Neuronal stem cell (in vitro differentiated cells): ENCODE results near the gene ZBTB1.

ENCODE experiments used
- DNase-seq: peaks from one replicate; pipeline ENCODE4 v3.0.0-alpha.2; 2013; ENCODE audit warnings: low spot score
- H2AFZ ChIP-seq: one replicate; pipeline ENCODE4 v1.6.1; 2013; ENCODE audit warnings: mild to moderate bottlenecking, low read length, inconsistent platforms
- H2AK5ac ChIP-seq: 2 replicates; pipeline ENCODE4 v1.6.1; 2013; ENCODE audit warnings: low read depth, mild to moderate bottlenecking, inconsistent platforms, low read length, moderate library complexity, mixed read lengths
- H2BK120ac ChIP-seq: 2 replicates; pipeline ENCODE4 v1.6.1; 2013; ENCODE audit warnings: low read depth, mild to moderate bottlenecking, inconsistent platforms, low read length, moderate library complexity, mixed read lengths
- H2BK12ac ChIP-seq: one replicate; pipeline ENCODE4 v1.6.1; 2013; ENCODE audit warnings: low read length, inconsistent platforms
- H2BK15ac ChIP-seq: 2 replicates; pipeline ENCODE4 v1.6.1; 2013; ENCODE audit warnings: mild to moderate bottlenecking, low read length, inconsistent platforms, mixed read lengths
- H2BK5ac ChIP-seq: one replicate; pipeline ENCODE4 v1.6.1; 2013; ENCODE audit warnings: inconsistent platforms, mild to moderate bottlenecking, low read length, moderate library complexity
- H3K14ac ChIP-seq: one replicate; pipeline ENCODE4 v1.6.1; 2013; ENCODE audit warnings: low read length, inconsistent platforms
- H3K18ac ChIP-seq: 2 replicates; pipeline ENCODE4 v1.6.1; 2013; ENCODE audit warnings: low read length, inconsistent platforms
- H3K23ac ChIP-seq: 2 replicates; pipeline ENCODE4 v1.6.1; 2013; ENCODE audit warnings: low read depth, mild to moderate bottlenecking, mixed read lengths, low read length, inconsistent platforms; ENCODE audit not compliant: poor library complexity
- H3K27ac ChIP-seq: replicated peaks from 3 replicates; pipeline ENCODE4 v1.5.1; 2013; ENCODE audit warnings: low read length, inconsistent platforms
- H3K27me3 ChIP-seq, 3 experiments: 2 replicates each; pipeline ENCODE4 v1.6.1; 2013; ENCODE audit warnings: low read length in 3 of 3, mild to moderate bottlenecking in 2 of 3, inconsistent platforms in 1 of 3, low read depth in 1 of 3, mixed read lengths in 1 of 3, moderate library complexity in 1 of 3; ENCODE audit not compliant: control insufficient read depth in 3 of 3, insufficient read depth in 3 of 3
- H3K36me3 ChIP-seq, 2 donors: replicated peaks in 1 of 2; 2 replicates each; pipeline ENCODE4 v1.6.1; 2013; ENCODE audit warnings: low read length in 2 of 2; ENCODE audit not compliant: control insufficient read depth in 2 of 2, insufficient read depth in 2 of 2
- H3K4ac ChIP-seq: 2 replicates; pipeline ENCODE4 v1.6.1; 2013; ENCODE audit warnings: inconsistent platforms, mild to moderate bottlenecking, low read length, moderate library complexity
- H3K4me1 ChIP-seq, 2 donors: 1 replicate in 1 of 2; 2 replicates in 1 of 2; pipeline ENCODE4 v1.6.1; 2013; ENCODE audit warnings: low read length in 2 of 2, low read depth in 1 of 2; ENCODE audit not compliant: control insufficient read depth in 2 of 2, insufficient read depth in 1 of 2
- H3K4me2 ChIP-seq: one replicate; pipeline ENCODE4 v1.6.1; 2013; ENCODE audit warnings: mild to moderate bottlenecking, low read length, inconsistent platforms; ENCODE audit not compliant: insufficient read depth, poor library complexity, severe bottlenecking
- H3K4me3 ChIP-seq, 2 donors: 2 replicates each; pipeline ENCODE4 v1.5.1; 2013; ENCODE audit warnings: low read length in 2 of 2, mild to moderate bottlenecking in 2 of 2, inconsistent platforms in 1 of 2, moderate library complexity in 1 of 2
- H3K79me1 ChIP-seq: one replicate; pipeline ENCODE4 v1.6.1; 2013; ENCODE audit warnings: low read depth, mild to moderate bottlenecking, inconsistent platforms, low read length, moderate library complexity
- H3K9ac ChIP-seq: one replicate; pipeline ENCODE4 v1.6.1; 2013; ENCODE audit warnings: mild to moderate bottlenecking, low read depth, low read length, inconsistent platforms; ENCODE audit not compliant: poor library complexity
- H3K9me3 ChIP-seq, 2 donors: replicated peaks in 1 of 2; 2 replicates each; pipeline versions ENCODE3 to v1.6.1; 2013; ENCODE audit warnings: low read length in 2 of 2, mild to moderate bottlenecking in 2 of 2, inconsistent platforms in 1 of 2, low read depth in 1 of 2, mixed read lengths in 1 of 2, moderate library complexity in 1 of 2; ENCODE audit not compliant: control insufficient read depth in 2 of 2, insufficient read depth in 1 of 2
- H4K8ac ChIP-seq: one replicate; pipeline ENCODE4 v1.6.1; 2013; ENCODE audit warnings: low read depth, mild to moderate bottlenecking, inconsistent platforms, low read length, moderate library complexity
- H4K91ac ChIP-seq: one replicate; pipeline ENCODE4 v1.6.1; 2013; ENCODE audit warnings: low read length, low read depth, mild to moderate bottlenecking, inconsistent platforms; ENCODE audit not compliant: poor library complexity
- WGBS, 2 donors: extraction: QIAGEN DNeasy Blood & Tissue Kit; methylation state at CpG; one replicate each; pipeline ENCODE4 v1.1.7; 2013; ENCODE audit warnings: missing lambda C conversion rate in 2 of 2, mixed read lengths in 1 of 2; ENCODE audit not compliant: insufficient read length in 2 of 2, insufficient replicate concordance in 1 of 2; ENCODE audit errors: extremely low coverage in 2 of 2; 5-methylcytosine and 5-hydroxymethylcytosine counted together

ZBTB1 gene

DNA sequence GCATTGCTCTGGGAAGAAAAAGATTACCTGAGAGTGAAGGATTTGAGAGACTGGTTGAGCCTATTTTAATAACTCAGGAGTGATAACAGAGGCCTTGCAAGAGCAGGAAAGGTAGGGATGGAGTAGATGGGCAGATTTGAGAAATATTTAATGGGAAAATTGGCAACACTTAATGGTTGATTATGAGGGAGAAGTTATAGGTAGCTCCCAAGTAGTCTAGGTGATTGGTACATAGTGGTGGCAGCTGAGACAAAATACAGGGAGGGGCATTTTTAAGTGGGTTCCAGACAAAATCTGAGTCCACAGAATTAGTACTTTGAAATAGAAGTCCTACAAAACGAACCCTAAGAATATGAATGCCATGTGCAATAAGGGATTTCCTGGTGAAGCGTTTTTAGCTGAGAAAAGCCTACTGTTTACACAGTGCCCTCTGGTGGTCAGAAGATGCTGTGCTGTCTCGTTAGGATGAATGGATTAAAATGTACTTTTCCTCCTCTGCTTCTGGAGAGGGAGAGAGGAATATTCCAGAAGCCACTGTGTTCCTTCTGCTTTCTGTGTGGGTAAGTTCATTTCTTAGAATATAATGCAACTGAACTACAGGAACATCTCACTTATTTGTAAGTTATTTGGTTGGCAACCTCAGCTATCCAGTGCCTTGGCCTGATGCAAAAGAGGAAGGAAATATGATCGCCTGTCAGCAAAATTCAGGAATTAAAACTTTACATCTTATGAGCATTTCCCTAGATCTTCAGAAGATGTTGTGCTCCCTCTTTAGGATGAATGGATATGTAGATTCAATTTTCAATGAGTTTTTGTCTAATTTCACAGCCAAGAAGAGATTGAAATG is 6.5 kb downstream of the ZBTB1 start:
- no peak overlapping the region for H3K14ac ChIP-seq
- no peak overlapping the region for H3K18ac ChIP-seq
- no peak overlapping the region for H2BK15ac ChIP-seq
- H3K4me3 ChIP-seq, result no peak overlapping the region
- H3K9me3 ChIP-seq, result no peaks in the 10 kb centered on the region
- H3K27ac ChIP-seq, result no peak overlapping the region
- no peaks in the 10 kb centered on the region for H3K27me3 ChIP-seq
- H3K4me1 ChIP-seq, result peaks cover 2 to 6% of the 10 kb centered on the region in 2 donors
- no peak overlapping the region for H2AK5ac ChIP-seq
- H3K4me2 ChIP-seq, result no peak overlapping the region
- DNase-seq, result peak; percentile 64
- no peak overlapping the region for H4K8ac ChIP-seq
- WGBS, 2 donors, result no CpG with 5 or more reads among the region's 4 CpGs
- no peak overlapping the region for H2AFZ ChIP-seq
- no peak overlapping the region for H2BK12ac ChIP-seq
- no peak overlapping the region for H2BK5ac ChIP-seq
- H4K91ac ChIP-seq, result no peak overlapping the region
- H3K36me3 ChIP-seq, result peaks cover 0 to 17% of the 10 kb centered on the region in 2 donors
- peaks cover 2% of the 10 kb centered on the region for H3K79me1 ChIP-seq
- H3K4ac ChIP-seq, result no peak overlapping the region
- H2BK120ac ChIP-seq, result no peak overlapping the region
- no peak overlapping the region for H3K9ac ChIP-seq
- H3K23ac ChIP-seq, result no peak overlapping the region

DNA sequence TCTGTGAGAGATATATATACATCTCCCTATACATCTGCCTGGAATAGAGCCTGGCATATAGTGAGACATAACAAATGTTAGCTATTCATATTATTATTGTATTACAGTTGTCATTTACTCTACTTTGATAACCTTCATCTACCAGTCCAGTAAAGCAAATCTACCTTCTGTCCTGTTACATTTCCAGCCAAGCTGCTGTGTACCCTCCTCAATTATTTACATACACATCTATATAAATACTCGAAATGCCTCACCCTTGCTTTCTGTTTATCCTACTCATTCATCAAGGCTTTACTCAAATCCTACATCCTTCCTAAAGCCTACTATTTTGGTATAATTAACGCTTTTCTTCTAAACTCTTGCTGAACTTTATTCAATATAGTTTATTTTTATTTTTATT is 8.7 kb downstream of the ZBTB1 start:
- Histone ChIP-seq H3K4me1 (no peaks in the 10 kb centered on the region), H2BK120ac (no peak overlapping the region), H3K18ac (no peak overlapping the region), H3K9me3 (no peaks in the 10 kb centered on the region), H3K27ac (no peak overlapping the region), H2BK5ac (no peak overlapping the region), H4K8ac (no peak overlapping the region), H2BK15ac (no peak overlapping the region), H2AFZ (no peak overlapping the region), H3K27me3 (no peaks in the 10 kb centered on the region), H3K23ac (no peak overlapping the region), H3K9ac (no peak overlapping the region), H3K4me2 (no peak overlapping the region), H2BK12ac (no peak overlapping the region), H3K4me3 (no peak overlapping the region), H3K4ac (no peak overlapping the region), H3K36me3 (peaks cover 0 to 17% of the 10 kb centered on the region in 2 donors), H4K91ac (no peak overlapping the region), H3K14ac (no peak overlapping the region), H2AK5ac (no peak overlapping the region), H3K79me1 (peaks cover 2% of the 10 kb centered on the region)
- no peak for DNase-seq
- WGBS, 2 donors, result 100% methylated on average over 1 of the region's 2 CpGs

DNA sequence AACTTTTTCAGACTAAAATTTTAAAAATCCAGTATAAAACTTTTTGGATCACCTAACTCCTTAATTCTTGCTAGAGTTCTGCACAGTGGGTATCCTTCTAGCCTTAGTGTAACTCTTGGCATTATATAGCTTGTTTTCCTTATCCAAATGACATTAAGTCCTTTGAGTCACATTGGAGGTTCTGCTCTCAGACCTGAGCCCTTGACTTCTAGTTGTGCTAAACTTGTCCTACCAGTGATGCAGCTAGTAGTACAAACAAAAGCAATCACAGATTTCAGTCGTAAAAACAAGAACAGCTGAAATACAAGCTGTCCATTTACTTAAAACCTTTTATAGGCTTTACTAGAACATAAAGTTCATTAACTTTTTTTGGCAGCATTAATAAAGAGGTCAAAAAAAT is 10.5 kb downstream of the ZBTB1 start:
- no peak overlapping the region for H3K23ac ChIP-seq

DNA sequence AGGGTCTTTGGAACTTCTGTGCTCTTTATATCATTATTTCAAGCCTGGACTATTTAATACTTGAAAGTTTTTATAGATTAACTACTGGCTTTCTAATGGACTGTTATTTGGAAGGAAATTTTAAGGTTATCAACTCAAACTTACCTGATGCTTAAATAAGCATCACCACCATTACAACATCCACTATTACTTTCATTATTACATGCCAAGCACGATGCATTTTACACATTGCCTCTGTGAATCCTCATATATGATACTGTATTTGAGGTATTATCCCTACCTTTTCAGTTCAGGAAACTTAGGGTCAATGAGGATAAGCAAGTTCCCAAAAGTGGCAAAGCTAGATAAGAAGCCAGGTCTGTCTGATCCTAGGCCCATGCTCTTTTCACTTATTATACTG is 12.4 kb downstream of the ZBTB1 start:
- Histone ChIP-seq H2BK5ac (no peak overlapping the region), H2BK12ac (no peak overlapping the region), H3K18ac (no peak overlapping the region), H3K9me3 (no peaks in the 10 kb centered on the region), H3K4me2 (no peak overlapping the region), H3K4me1 (no peaks in the 10 kb centered on the region), H2AK5ac (no peak overlapping the region), H3K79me1 (peaks cover 2% of the 10 kb centered on the region), H3K9ac (no peak overlapping the region), H3K23ac (no peak overlapping the region), H2BK15ac (no peak overlapping the region), H3K27ac (no peak overlapping the region), H2AFZ (no peak overlapping the region), H3K4me3 (no peak overlapping the region), H3K36me3 (peaks cover 2 to 27% of the 10 kb centered on the region in 2 donors), H3K14ac (no peak overlapping the region), H3K4ac (no peak overlapping the region), H3K27me3 (no peaks in the 10 kb centered on the region), H4K91ac (no peak overlapping the region), H4K8ac (no peak overlapping the region), H2BK120ac (no peak overlapping the region)
- no peak for DNase-seq
- no CpG with 5 or more reads among the region's 1 CpG for WGBS, 2 donors

More for the DNA sequence above, 10.5 kb downstream of the ZBTB1 start:
- Histone ChIP-seq H3K4me2 (no peak overlapping the region), H3K27ac (no peak overlapping the region), H4K8ac (no peak overlapping the region), H3K9ac (no peak overlapping the region), H2AK5ac (no peak overlapping the region), H3K79me1 (peaks cover 2% of the 10 kb centered on the region), H2BK15ac (no peak overlapping the region), H3K14ac (no peak overlapping the region), H3K18ac (no peak overlapping the region), H2AFZ (no peak overlapping the region), H2BK5ac (no peak overlapping the region), H2BK12ac (no peak overlapping the region), H3K4me1 (no peaks in the 10 kb centered on the region), H3K9me3 (no peaks in the 10 kb centered on the region), H3K4ac (no peak overlapping the region), H3K36me3 (peaks cover 0 to 17% of the 10 kb centered on the region in 2 donors), H3K27me3 (no peaks in the 10 kb centered on the region), H3K4me3 (no peak overlapping the region), H2BK120ac (no peak overlapping the region), H4K91ac (no peak overlapping the region)
- no peak for DNase-seq
- no CpG with 5 or more reads among the region's 1 CpG for WGBS, 2 donors
